Measurements from ENCODE around the gene AGER.
"Not testable (repeated sequence)": the region's sequence is repeated elsewhere in the genome, so short reads cannot be mapped to it uniquely, and the experiment has no call there.

AGER gene

GRCh38 chr6:32151863-32152768 is 31.9 kb downstream of the AGER start, which contains the start of gene PRRT1:
Gene PRRT1 (minus strand): TSS chr6:32151939. CDS start chr6:32151827, 112 bp downstream.
- H3K9me3 ChIP-seq (ENCODE audit: control insufficient read depth, insufficient read depth, low read length), result no peaks in the 10 kb centered on the region
- peak within 1 kb of the TSS; percentile 94 for H3K27ac ChIP-seq (ENCODE audit: low read depth, low read length)
- H3K9ac ChIP-seq (ENCODE audit: low read depth, low read length), result no peak within 1 kb of the TSS
- peaks cover 15% of the 10 kb centered on the region for H3K36me3 ChIP-seq (ENCODE audit: control insufficient read depth, insufficient read depth, low read length)
- H3K4me3 ChIP-seq (ENCODE audit: low read depth, low read length), result peak within 1 kb of the TSS; percentile 97
- H3K27me3 ChIP-seq (ENCODE audit: control insufficient read depth, insufficient read depth, low read length), result peaks cover 41% of the 10 kb centered on the region
- H3K4me1 ChIP-seq (ENCODE audit: control insufficient read depth, insufficient read depth, low read length), result peaks cover 27% of the 10 kb centered on the region

- Histone ChIP-seq H3K27ac (ENCODE audit: low read depth, low read length) (no peak overlapping the region), H3K9me3 (ENCODE audit: control insufficient read depth, insufficient read depth, low read length) (no peaks in the 10 kb centered on the region), H3K4me3 (ENCODE audit: low read depth, low read length) (peak overlapping the region; percentile 36; the same call in 1 of the 2 replicates), H3K9ac (ENCODE audit: low read depth, low read length) (no peak overlapping the region), H3K36me3 (ENCODE audit: control insufficient read depth, insufficient read depth, low read length) (peaks cover 8% of the 10 kb centered on the region), H3K4me1 (ENCODE audit: control insufficient read depth, insufficient read depth, low read length) (peaks cover 33% of the 10 kb centered on the region), H3K27me3 (ENCODE audit: control insufficient read depth, insufficient read depth, low read length) (peaks cover 41% of the 10 kb centered on the region)
Observed at GRCh38 chr6:32151181-32151862, 32.7 kb downstream of the AGER start.

- Histone ChIP-seq H3K9me3 (ENCODE audit: control insufficient read depth, insufficient read depth, low read length) (no peaks in the 10 kb centered on the region), H3K27ac (ENCODE audit: low read depth, low read length) (no peak overlapping the region), H3K4me1 (ENCODE audit: control insufficient read depth, insufficient read depth, low read length) (peaks cover 39% of the 10 kb centered on the region), H3K4me3 (ENCODE audit: low read depth, low read length) (peak overlapping the region; percentile 57), H3K36me3 (ENCODE audit: control insufficient read depth, insufficient read depth, low read length) (peaks cover 1% of the 10 kb centered on the region; the same call in 1 of the 2 replicates), H3K27me3 (ENCODE audit: control insufficient read depth, insufficient read depth, low read length) (peaks cover 41% of the 10 kb centered on the region), H3K9ac (ENCODE audit: low read depth, low read length) (no peak overlapping the region)
Observed at GRCh38 chr6:32149932-32150870, 33.9 kb downstream of the AGER start.

- H3K36me3 ChIP-seq (ENCODE audit: control insufficient read depth, insufficient read depth, low read length), result no peaks in the 10 kb centered on the region
Observed at GRCh38 chr6:32149092-32149755, 34.8 kb downstream of the AGER start.

GRCh38 chr6:32148289-32149091 is 35.6 kb downstream of the AGER start:
- Histone ChIP-seq H3K27ac (ENCODE audit: low read depth, low read length) (no peak overlapping the region), H3K36me3 (ENCODE audit: control insufficient read depth, insufficient read depth, low read length) (no peaks in the 10 kb centered on the region), H3K4me1 (ENCODE audit: control insufficient read depth, insufficient read depth, low read length) (peaks cover 39% of the 10 kb centered on the region), H3K9ac (ENCODE audit: low read depth, low read length) (no peak overlapping the region), H3K9me3 (ENCODE audit: control insufficient read depth, insufficient read depth, low read length) (no peaks in the 10 kb centered on the region), H3K4me3 (ENCODE audit: low read depth, low read length) (peak overlapping the region; percentile 61), H3K27me3 (ENCODE audit: control insufficient read depth, insufficient read depth, low read length) (peaks cover 41% of the 10 kb centered on the region)

More at GRCh38 chr6:32149092-32149755, 34.8 kb downstream of the AGER start:
- H3K9ac ChIP-seq (ENCODE audit: low read depth, low read length), result no peak overlapping the region
- H3K27ac ChIP-seq (ENCODE audit: low read depth, low read length), result no peak overlapping the region
- peak overlapping the region; percentile 61 for H3K4me3 ChIP-seq (ENCODE audit: low read depth, low read length)
- H3K9me3 ChIP-seq (ENCODE audit: control insufficient read depth, insufficient read depth, low read length), result no peaks in the 10 kb centered on the region
- H3K27me3 ChIP-seq (ENCODE audit: control insufficient read depth, insufficient read depth, low read length), result peaks cover 41% of the 10 kb centered on the region
- peaks cover 39% of the 10 kb centered on the region for H3K4me1 ChIP-seq (ENCODE audit: control insufficient read depth, insufficient read depth, low read length)

GRCh38 chr6:32147401-32148132 is 36.5 kb downstream of the AGER start:
- Histone ChIP-seq H3K27ac (ENCODE audit: low read depth, low read length) (no peak overlapping the region), H3K4me3 (ENCODE audit: low read depth, low read length) (peak overlapping the region; percentile 56; the same call in 1 of the 2 replicates), H3K27me3 (ENCODE audit: control insufficient read depth, insufficient read depth, low read length) (peaks cover 36% of the 10 kb centered on the region), H3K9me3 (ENCODE audit: control insufficient read depth, insufficient read depth, low read length) (no peaks in the 10 kb centered on the region), H3K36me3 (ENCODE audit: control insufficient read depth, insufficient read depth, low read length) (no peaks in the 10 kb centered on the region), H3K4me1 (ENCODE audit: control insufficient read depth, insufficient read depth, low read length) (peaks cover 32% of the 10 kb centered on the region), H3K9ac (ENCODE audit: low read depth, low read length) (no peak overlapping the region)

DNA sequence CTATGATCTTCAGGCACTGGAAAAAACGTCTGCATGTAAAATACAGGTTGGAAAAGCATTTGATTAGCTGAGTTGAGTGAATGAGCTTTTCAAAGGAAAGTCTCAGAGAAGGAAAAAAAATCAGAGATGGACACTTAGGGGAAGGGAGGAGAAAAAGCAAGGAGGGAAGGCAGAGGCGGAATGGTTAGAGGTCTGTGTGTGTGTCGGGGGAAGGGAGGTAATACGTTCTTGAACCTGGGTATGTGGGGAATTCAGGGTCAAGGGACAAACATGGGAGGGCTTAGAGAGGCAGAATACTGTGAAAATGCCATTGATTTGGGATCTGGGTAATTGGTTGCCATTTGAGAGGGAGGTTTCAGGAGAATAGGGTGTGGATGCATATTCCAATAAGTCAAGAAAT is 37.4 kb downstream of the AGER start:
- H3K4me3 ChIP-seq (ENCODE audit: low read depth, low read length), result no peak overlapping the region; the same call in 1 of the 2 replicates
- H3K27me3 ChIP-seq (ENCODE audit: control insufficient read depth, insufficient read depth, low read length), result peaks cover 28% of the 10 kb centered on the region
- peaks cover 26% of the 10 kb centered on the region for H3K4me1 ChIP-seq (ENCODE audit: control insufficient read depth, insufficient read depth, low read length)
- no peaks in the 10 kb centered on the region for H3K9me3 ChIP-seq (ENCODE audit: control insufficient read depth, insufficient read depth, low read length)
- no peaks in the 10 kb centered on the region for H3K36me3 ChIP-seq (ENCODE audit: control insufficient read depth, insufficient read depth, low read length)
- no peak overlapping the region for H3K27ac ChIP-seq (ENCODE audit: low read depth, low read length)
- peak overlapping the region; percentile 4; the same call in 1 of the 2 replicates for H3K9ac ChIP-seq (ENCODE audit: low read depth, low read length)

- no peak overlapping the region for H3K27ac ChIP-seq (ENCODE audit: low read depth, low read length)
- H3K27me3 ChIP-seq (ENCODE audit: control insufficient read depth, insufficient read depth, low read length), result peaks cover 25% of the 10 kb centered on the region
- peak overlapping the region; percentile 4; the same call in 1 of the 2 replicates for H3K9ac ChIP-seq (ENCODE audit: low read depth, low read length)
Observed at GRCh38 chr6:32146287-32146686, 37.8 kb downstream of the AGER start.

DNA sequence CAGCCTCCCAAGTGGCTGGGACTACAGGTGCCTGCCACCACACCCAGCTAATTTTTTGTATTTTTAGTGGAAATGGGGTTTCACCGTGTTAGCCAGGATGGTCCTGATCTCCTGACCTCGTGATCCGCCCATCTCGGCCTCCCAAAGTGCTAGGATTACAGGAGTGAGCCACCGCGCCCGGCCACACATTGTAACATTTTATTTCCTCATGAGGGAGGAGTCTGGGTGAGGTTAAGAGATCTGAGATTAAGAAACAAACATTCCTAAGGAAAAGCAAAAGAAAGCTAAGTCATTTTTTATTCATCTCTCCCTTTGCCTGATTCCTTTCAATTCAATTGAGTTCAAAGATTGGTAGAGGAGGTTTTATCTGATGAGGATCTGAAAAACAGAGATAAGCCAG is 39.8 kb downstream of the AGER start:
- H3K9me3 ChIP-seq (ENCODE audit: control insufficient read depth, insufficient read depth, low read length); H3K36me3 ChIP-seq (ENCODE audit: control insufficient read depth, insufficient read depth, low read length); H3K9ac ChIP-seq (ENCODE audit: low read depth, low read length); H3K27ac ChIP-seq (ENCODE audit: low read depth, low read length); H3K27me3 ChIP-seq (ENCODE audit: control insufficient read depth, insufficient read depth, low read length); H3K4me3 ChIP-seq (ENCODE audit: low read depth, low read length): not testable (repeated sequence)
- H3K4me1 ChIP-seq (ENCODE audit: control insufficient read depth, insufficient read depth, low read length), result peaks cover 12% of the 10 kb centered on the region

More at GRCh38 chr6:32146287-32146686, 37.8 kb downstream of the AGER start:
- Histone ChIP-seq H3K36me3 (ENCODE audit: control insufficient read depth, insufficient read depth, low read length) (no peaks in the 10 kb centered on the region), H3K9me3 (ENCODE audit: control insufficient read depth, insufficient read depth, low read length) (no peaks in the 10 kb centered on the region), H3K4me3 (ENCODE audit: low read depth, low read length) (no peak overlapping the region; the same call in 1 of the 2 replicates), H3K4me1 (ENCODE audit: control insufficient read depth, insufficient read depth, low read length) (peaks cover 24% of the 10 kb centered on the region)
